HepG2 (cell line): ENCODE data around the gene NANOS1. TPM values are rescaled to one million over a fixed set of nuclear protein-coding genes. Genes with fewer than 3 reads are reported as not detected.

Experiments used
- ATAC-seq: fragments of 200-7000 bp; cut with Tn5 transposase; 3 replicates; pipeline ENCODE4 v1.9.1; 2020; ENCODE audit warnings: mild to moderate bottlenecking, moderate library complexity
- BruUV-seq: library from RNA; stranded (reverse); fragments of 400-500 nt; replicated peaks from 2 replicates; lab custom pipeline; 2021; lab: Mats Ljungman, UMichigan
- CTCF ChIA-PET: fragments of 300-600 bp; formaldehyde crosslinking; extraction: SDS; loops from one replicate; lab custom pipeline; 2021; ENCODE audit warnings: low total read pairs, inconsistent platforms, low intra/inter-chr PET ratio; lab: Yijun Ruan, JAX
- POLR2A ChIA-PET: fragments of 350-600 bp; sonication (Branson Sonifier 250); formaldehyde crosslinking; loops from one replicate; lab custom pipeline; 2020; ENCODE audit warnings: antibody characterized with exemption, inconsistent platforms; lab: Yijun Ruan, JAX
- DNase-seq: peaks from one replicate; pipeline ENCODE4 v3.0.0-alpha.2; 2015; ENCODE audit warnings: low spot score
- FAIRE-seq: peaks from 3 replicates; lab custom pipeline; 2011; peaks lifted over from hg19 to GRCh38; lab: Jason Lieb, UNC
- H2AFZ ChIP-seq: one replicate; pipeline ENCODE4 v1.6.1; 2011; ENCODE audit warnings: low read length, inconsistent platforms
- H3K27ac ChIP-seq: fragments of 300-600 bp; 3 replicates; pipeline ENCODE4 v1.8.0; 2011; ENCODE audit warnings: mixed run types, mild to moderate bottlenecking, mixed read lengths, low read length, inconsistent platforms; ENCODE audit not compliant: insufficient read depth; ENCODE audit errors: extremely low read length
- H3K27me3 ChIP-seq, 2 experiments: fragments of 200-600 bp in 1 of 2; 2 replicates in 1 of 2; 3 replicates in 1 of 2; pipeline versions ENCODE4 v1.6.0 to v1.8.0; 2011; ENCODE audit warnings: low read length in 2 of 2, mild to moderate bottlenecking in 2 of 2, moderate library complexity in 2 of 2, inconsistent platforms in 1 of 2; ENCODE audit not compliant: insufficient read depth in 2 of 2, control insufficient read depth in 1 of 2
- H3K36me3 ChIP-seq, 2 experiments: fragments of 200-600 bp in 1 of 2; replicated peaks in 1 of 2; 2 replicates in 1 of 2; 3 replicates in 1 of 2; pipeline versions ENCODE4 v1.5.1 to v1.8.0; 2011; ENCODE audit warnings: low read length in 2 of 2, inconsistent platforms in 1 of 2; ENCODE audit not compliant: insufficient read depth in 2 of 2, control insufficient read depth in 1 of 2
- H3K4me1 ChIP-seq: 2 replicates; pipeline ENCODE4 v1.5.1; 2012; ENCODE audit warnings: low read length, inconsistent platforms; ENCODE audit not compliant: insufficient read depth
- H3K4me2 ChIP-seq: 2 replicates; pipeline ENCODE4 v1.6.0; 2011; ENCODE audit warnings: low read depth, low read length, inconsistent platforms
- H3K4me3 ChIP-seq, 3 experiments: fragments of 200-600 bp in 1 of 3; sonication (generic), shearing (Covaris generic) in 1 of 3; replicated peaks in 1 of 3; 2 replicates each; pipeline ENCODE4 v1.5.1; 2011 to 2016; ENCODE audit warnings: low read length in 3 of 3, inconsistent platforms in 2 of 3, low read depth in 2 of 3, mild to moderate bottlenecking in 2 of 3, control low read depth in 1 of 3, mixed read lengths in 1 of 3; ENCODE audit not compliant: insufficient read depth in 1 of 3
- H3K79me2 ChIP-seq: one replicate; pipeline ENCODE4 v1.6.1; 2011; ENCODE audit warnings: low read length, inconsistent platforms; ENCODE audit not compliant: insufficient read depth
- H3K9ac ChIP-seq: 2 replicates; pipeline ENCODE4 v1.6.0; 2011; ENCODE audit warnings: mild to moderate bottlenecking, low read depth, low read length, inconsistent platforms; ENCODE audit not compliant: insufficient read depth
- H3K9me3 ChIP-seq: 2 replicates; pipeline ENCODE4 v1.5.1; 2012; ENCODE audit warnings: mild to moderate bottlenecking, low read length
- H4K20me1 ChIP-seq: 2 replicates; pipeline ENCODE4 v1.6.0; 2011; ENCODE audit warnings: inconsistent platforms, mild to moderate bottlenecking, low read length, moderate library complexity; ENCODE audit not compliant: insufficient read depth
- AGO2 ChIP-seq: fragments of 200-400 bp; formaldehyde crosslinking; optimal IDR thresholded peaks from 2 replicates; pipeline ENCODE3; 2017; ENCODE audit warnings: mild to moderate bottlenecking, low read depth, low read length, moderate library complexity
- CREB1 ChIP-seq, 2 experiments: fragments of 450-650 bp in 1 of 2; IDR thresholded peaks; 2 replicates each; pipeline ENCODE4 v1.6.1; 2016 to 2017; ENCODE audit warnings: control low read depth in 1 of 2, mild to moderate bottlenecking in 1 of 2, missing compliant biosample characterization in 1 of 2, missing genetic modification characterization in 1 of 2
- DNMT3B ChIP-seq: conservative IDR thresholded peaks from 2 replicates; pipeline ENCODE4 v1.6.1; 2016; ENCODE audit warnings: missing biosample characterization, control low read depth
- HNF4A ChIP-seq: sonication (generic); formaldehyde crosslinking; IDR thresholded peaks from 2 replicates; pipeline ENCODE4 v1.4.0; 2020; ENCODE audit warnings: missing genetic modification reagents
- HNF4G ChIP-seq, 2 experiments: sonication (generic) in 1 of 2; formaldehyde crosslinking in 1 of 2; IDR thresholded peaks; 2 replicates each; pipeline versions ENCODE4 v1.4.0 to v1.6.1; 2011 to 2020; ENCODE audit warnings: borderline replicate concordance in 2 of 2, low read depth in 2 of 2, mild to moderate bottlenecking in 2 of 2, low read length in 1 of 2, missing genetic modification reagents in 1 of 2, moderate library complexity in 1 of 2
- RBFOX2 ChIP-seq: fragments of 200-400 bp; formaldehyde crosslinking; IDR thresholded peaks from 2 replicates; pipeline ENCODE4 v1.6.1; 2017; ENCODE audit warnings: low read depth, mild to moderate bottlenecking, low read length
- ZBTB7A ChIP-seq: sonication (generic); formaldehyde crosslinking; IDR thresholded peaks from 2 replicates; pipeline ENCODE4 v1.8.0; 2022; ENCODE audit warnings: mild to moderate bottlenecking, missing genetic modification reagents
- ZNF234 ChIP-seq: sonication (generic); formaldehyde crosslinking; conservative IDR thresholded peaks from 2 replicates; pipeline ENCODE4 v1.5.1; 2020; ENCODE audit warnings: mild to moderate bottlenecking, missing genetic modification reagents
- ZSCAN20 ChIP-seq: sonication (generic); formaldehyde crosslinking; IDR thresholded peaks from 2 replicates; pipeline ENCODE4 v1.4.0; 2020; ENCODE audit warnings: missing genetic modification reagents, mild to moderate bottlenecking, borderline replicate concordance
- WGBS: methylation state at CpG from one replicate; pipeline ENCODE4 v1.1.6; 2017; ENCODE audit warnings: low lambda C conversion rate; 5-methylcytosine and 5-hydroxymethylcytosine counted together
- in situ Hi-C: cut with HindIII; loops from 2 replicates; pipeline ENCODE4 v1.10.0; 2017; ENCODE audit warnings: low pct_unique_long_range_greater_than_20kb; ENCODE audit not compliant: extremely low pct_ligation_motif_present
- intact Hi-C: fragments of 100-400 bp; cut with micrococcal nuclease; formaldehyde crosslinking; loops from one replicate; pipeline ENCODE4 v1.10.0; 2022; ENCODE audit not compliant: unreplicated experiment
- polyA plus RNA-seq, 8 experiments: library from polyadenylated mRNA; depleted of rRNA in 3 of 8; stranded (reverse) in 7 of 8; unstranded in 1 of 8; fragments of >200 nt; fragmentation: Illumina TruSeq in 4 of 8; extraction: Trizol in 4 of 8; gene quantifications; 2 replicates each; pipeline versions ENCODE4 v1.2.1 to v1.2.3, GENCODE V29; 2011 to 2016; ENCODE audit warnings: low read depth in 4 of 8, missing spikeins in 1 of 8, mixed read lengths in 1 of 8; ENCODE audit not compliant: insufficient read depth in 1 of 8
- total RNA-seq, 5 experiments: library from RNA; depleted of rRNA; stranded (reverse); fragments of >200 nt; fragmentation: Illumina TruSeq; extraction: Trizol; gene quantifications; 2 replicates each; pipeline ENCODE4 v1.2.3, GENCODE V29; 2016; ENCODE audit warnings: low read depth in 1 of 5
- TF ChIP-seq, protein P1 (sequence below): sonication (generic); formaldehyde crosslinking; IDR thresholded peaks from 2 replicates; pipeline ENCODE4; 2020; ENCODE audit warnings: missing genetic modification reagents, mild to moderate bottlenecking, borderline replicate concordance

The NANOS1 gene
- total and polyA plus RNA-seq, 2 of the 13 experiments (the other 11 are each of a cell fraction or from before 2014, with no cell fraction given): 1.7 to 2.2 TPM

DNA sequence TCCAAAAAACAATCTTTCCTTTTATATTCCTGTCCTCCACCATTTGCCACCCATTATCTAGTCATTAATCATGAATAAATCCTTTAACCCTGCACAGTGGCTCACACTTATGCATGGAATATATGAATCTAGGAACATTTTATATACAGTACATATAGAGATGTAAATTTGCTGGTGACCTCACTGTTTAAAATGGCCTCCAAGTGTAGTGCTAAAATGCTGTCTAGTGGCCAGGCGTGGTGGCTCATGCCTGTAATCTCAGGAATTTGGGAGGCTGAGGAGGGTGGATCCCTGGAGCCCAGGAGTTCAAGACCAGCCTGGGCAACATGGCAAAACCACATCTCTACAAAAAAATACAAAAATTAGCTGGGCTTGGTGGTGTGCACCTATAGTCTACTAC is 9.6 kb downstream of the NANOS1 start (continued):
- TF ChIP-seq ZBTB7A (CRISPR knock-in tag) (no peak), ZNF234 (CRISPR knock-in tag) (no peak)

DNA sequence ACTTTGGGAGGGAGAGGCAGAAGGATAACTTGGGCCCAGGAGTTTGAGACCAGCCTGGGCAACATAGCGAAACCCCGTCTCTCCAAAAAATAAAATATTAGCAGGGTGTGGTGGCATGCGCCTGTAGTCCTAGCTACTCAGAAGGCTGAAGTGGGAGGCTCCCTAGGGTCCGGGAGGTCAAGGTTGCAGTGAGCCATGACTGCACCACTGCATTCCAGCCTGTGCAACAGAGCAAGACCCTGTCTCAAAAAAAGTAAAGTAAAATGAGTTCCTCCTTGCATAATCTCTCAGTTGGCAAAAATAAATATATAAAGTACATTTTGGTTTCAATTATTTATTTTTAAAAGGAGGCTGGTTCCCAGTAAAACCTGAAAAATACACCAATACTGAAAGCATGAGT is 11.8 kb downstream of the NANOS1 start:
- no peak for DNase-seq
- Histone ChIP-seq H3K4me3 (no peak overlapping the region), H4K20me1 (peaks cover 25% of the 10 kb centered on the region), H3K27ac (no peak overlapping the region), H3K4me2 (no peak overlapping the region), H3K36me3 (peaks cover 39 to 85% of the 10 kb centered on the region in 2 experiments), H3K9me3 (no peaks in the 10 kb centered on the region), H3K4me1 (0 out of 2 replicates have a peak, but pooled peaks cover 6% of the 10 kb centered on the region), H3K79me2 (peaks cover 18% of the 10 kb centered on the region), H3K9ac (no peak overlapping the region), H3K27me3 (no peaks in the 10 kb centered on the region), H2AFZ (no peak overlapping the region)
- WGBS: 96% methylated on average over 4 of the region's 4 CpGs
- in situ Hi-C loops (no loop called here), intact Hi-C loops (no loop called here)
- BruUV-seq: no TSS peak
- CTCF ChIA-PET: no interaction called here
- no peak for TF ChIP-seq HNF4G (IDR thresholded peaks at IDR 0.05; ENCODE audit: borderline replicate concordance, low read depth, low read length)
- TF ChIP-seq HNF4G (CRISPR knock-in tag; IDR thresholded peaks at IDR 0.05; ENCODE audit: borderline replicate concordance, low read depth): no peak
- 0 out of 2 replicates have a peak, but pooled peaks have one; percentile 7 for TF ChIP-seq HNF4A
- POLR2A ChIA-PET: no interaction called here
- ATAC-seq: peak; percentile 51
- FAIRE-seq: no peak

DNA sequence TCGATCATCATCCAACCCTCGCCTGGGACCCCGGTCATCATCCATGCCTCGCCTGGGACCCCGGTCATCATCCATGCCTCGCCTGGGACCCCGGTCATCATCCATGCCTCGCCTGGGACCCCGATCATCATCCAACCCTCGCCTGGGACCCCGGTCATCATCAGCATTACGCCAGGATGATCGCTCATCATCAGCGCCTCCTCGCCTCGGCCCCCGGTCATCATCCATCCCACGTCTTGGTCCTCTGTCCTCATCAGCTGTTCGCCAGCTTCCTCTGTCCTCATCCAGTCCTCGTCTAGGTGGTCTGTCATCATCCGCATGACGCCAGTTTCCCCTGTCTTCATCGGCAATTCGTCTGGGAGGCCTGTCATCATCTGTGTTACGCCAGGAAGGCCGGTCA is 12.7 kb downstream of the NANOS1 start:
- no peak for DNase-seq
- ATAC-seq: no peak
- no peaks in the 10 kb centered on the region for H3K9me3 ChIP-seq
- in situ Hi-C loops: no loop called here
- peaks cover 40 to 86% of the 10 kb centered on the region in 2 experiments for H3K36me3 ChIP-seq
- 0 out of 2 replicates have a peak, but pooled peaks cover 6% of the 10 kb centered on the region for H3K4me1 ChIP-seq
- H3K79me2 ChIP-seq: peaks cover 20% of the 10 kb centered on the region
- H3K4me2 ChIP-seq: no peak overlapping the region
- 97% methylated on average over 26 of the region's 26 CpGs for WGBS
- no peak overlapping the region for H3K9ac ChIP-seq
- H2AFZ ChIP-seq: no peak overlapping the region
- TF ChIP-seq, protein P1, sequence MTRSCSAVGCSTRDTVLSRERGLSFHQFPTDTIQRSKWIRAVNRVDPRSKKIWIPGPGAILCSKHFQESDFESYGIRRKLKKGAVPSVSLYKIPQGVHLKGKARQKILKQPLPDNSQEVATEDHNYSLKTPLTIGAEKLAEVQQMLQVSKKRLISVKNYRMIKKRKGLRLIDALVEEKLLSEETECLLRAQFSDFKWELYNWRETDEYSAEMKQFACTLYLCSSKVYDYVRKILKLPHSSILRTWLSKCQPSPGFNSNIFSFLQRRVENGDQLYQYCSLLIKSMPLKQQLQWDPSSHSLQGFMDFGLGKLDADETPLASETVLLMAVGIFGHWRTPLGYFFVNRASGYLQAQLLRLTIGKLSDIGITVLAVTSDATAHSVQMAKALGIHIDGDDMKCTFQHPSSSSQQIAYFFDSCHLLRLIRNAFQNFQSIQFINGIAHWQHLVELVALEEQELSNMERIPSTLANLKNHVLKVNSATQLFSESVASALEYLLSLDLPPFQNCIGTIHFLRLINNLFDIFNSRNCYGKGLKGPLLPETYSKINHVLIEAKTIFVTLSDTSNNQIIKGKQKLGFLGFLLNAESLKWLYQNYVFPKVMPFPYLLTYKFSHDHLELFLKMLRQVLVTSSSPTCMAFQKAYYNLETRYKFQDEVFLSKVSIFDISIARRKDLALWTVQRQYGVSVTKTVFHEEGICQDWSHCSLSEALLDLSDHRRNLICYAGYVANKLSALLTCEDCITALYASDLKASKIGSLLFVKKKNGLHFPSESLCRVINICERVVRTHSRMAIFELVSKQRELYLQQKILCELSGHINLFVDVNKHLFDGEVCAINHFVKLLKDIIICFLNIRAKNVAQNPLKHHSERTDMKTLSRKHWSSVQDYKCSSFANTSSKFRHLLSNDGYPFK (CRISPR knock-in tag): no peak
- no peak for TF ChIP-seq ZNF234 (CRISPR knock-in tag)
- TF ChIP-seq CREB1 (IDR thresholded peaks at IDR 0.05): peak; percentile 26; the same call in 1 of the 2 replicates
- TF ChIP-seq CREB1 (CRISPR knock-in tag; IDR thresholded peaks at IDR 0.05): no peak
- no peak for TF ChIP-seq ZSCAN20 (CRISPR knock-in tag)
- TF ChIP-seq DNMT3B (CRISPR knock-in tag): no peak
- TF ChIP-seq RBFOX2: 0 out of 2 replicates have a peak, but pooled peaks have one; percentile 23
- TF ChIP-seq AGO2: peak; percentile 80
- TF ChIP-seq, all 625 proteins: peak for 3
- ChIA-PET CTCF (no interaction called here), POLR2A (no interaction called here)
- TSS peak; percentile 91 for BruUV-seq
- Histone ChIP-seq H4K20me1 (peaks cover 25% of the 10 kb centered on the region), H3K27ac (no peak overlapping the region), H3K4me3 (no peak overlapping the region), H3K27me3 (no peaks in the 10 kb centered on the region)
- intact Hi-C loops: no loop called here
- no peak for FAIRE-seq
